Keratinocyte (primary cell): ENCODE measurements around the gene TPPP2. TPM values are rescaled to one million over a fixed set of nuclear protein-coding genes. Genes with fewer than 3 reads are reported as not detected.

ENCODE experiments used
- DNase-seq: peaks from one replicate; pipeline ENCODE4 v3.0.0-alpha.2; 2011; ENCODE audit warnings: low read depth, missing footprints, low spot score
- FAIRE-seq: peaks from 2 replicates; lab custom pipeline; 2011; peaks lifted over from hg19 to GRCh38; lab: Jason Lieb, UNC
- H2AFZ ChIP-seq: 2 replicates; pipeline ENCODE4 v1.6.0; 2012; ENCODE audit warnings: low read length, control low read depth, inconsistent platforms; ENCODE audit not compliant: control insufficient read depth
- H3K27ac ChIP-seq: 2 replicates; pipeline ENCODE4 v1.5.1; 2011; ENCODE audit warnings: low read length; ENCODE audit not compliant: control insufficient read depth, insufficient read depth
- H3K27me3 ChIP-seq: 3 replicates; pipeline ENCODE4 v1.6.0; 2011; ENCODE audit warnings: low read length; ENCODE audit not compliant: control insufficient read depth, insufficient read depth; ENCODE audit errors: extremely low read depth
- H3K36me3 ChIP-seq, 2 experiments: 2 replicates in 1 of 2; 3 replicates in 1 of 2; pipeline ENCODE4 v1.5.1; 2011; ENCODE audit warnings: low read length in 2 of 2, mild to moderate bottlenecking in 1 of 2; ENCODE audit not compliant: control insufficient read depth in 2 of 2, insufficient read depth in 2 of 2; ENCODE audit errors: extremely low read depth in 1 of 2
- H3K4me1 ChIP-seq: 3 replicates; pipeline ENCODE4 v1.5.1; 2011; ENCODE audit warnings: low read length; ENCODE audit not compliant: control insufficient read depth, insufficient read depth; ENCODE audit errors: extremely low read depth
- H3K4me2 ChIP-seq: 3 replicates; pipeline ENCODE4 v1.6.0; 2011; ENCODE audit warnings: low read depth, low read length; ENCODE audit not compliant: control insufficient read depth, insufficient read depth; ENCODE audit errors: extremely low read depth
- H3K4me3 ChIP-seq, 3 experiments: fragments of 200-600 bp in 1 of 3; sonication (generic) in 1 of 3; 2 replicates in 2 of 3; 3 replicates in 1 of 3; pipeline ENCODE4 v1.5.1; 2011 to 2016; ENCODE audit warnings: low read length in 3 of 3, mild to moderate bottlenecking in 3 of 3, control low read depth in 2 of 3, inconsistent platforms in 1 of 3, low read depth in 1 of 3, mixed read lengths in 1 of 3, mixed run types in 1 of 3, moderate library complexity in 1 of 3; ENCODE audit not compliant: control insufficient read depth in 2 of 3, insufficient read depth in 2 of 3; ENCODE audit errors: extremely low read depth in 1 of 3
- H3K79me2 ChIP-seq: 2 replicates; pipeline ENCODE4 v1.6.0; 2012; ENCODE audit warnings: low read length; ENCODE audit not compliant: control insufficient read depth, insufficient read depth
- H3K9ac ChIP-seq: 3 replicates; pipeline ENCODE4 v1.6.0; 2011; ENCODE audit warnings: low read length; ENCODE audit not compliant: control insufficient read depth, insufficient read depth; ENCODE audit errors: extremely low read depth
- H3K9me1 ChIP-seq: 3 replicates; pipeline ENCODE4 v1.6.0; 2011; ENCODE audit warnings: low read length; ENCODE audit not compliant: control insufficient read depth, insufficient read depth; ENCODE audit errors: extremely low read depth
- H3K9me3 ChIP-seq: 2 replicates; pipeline ENCODE4 v1.5.1; 2012; ENCODE audit warnings: low read depth, low read length; ENCODE audit not compliant: control insufficient read depth
- H4K20me1 ChIP-seq: 3 replicates; pipeline ENCODE4 v1.6.0; 2011; ENCODE audit warnings: low read length; ENCODE audit not compliant: control insufficient read depth, insufficient read depth; ENCODE audit errors: extremely low read depth
- CTCF ChIP-seq, 3 experiments: IDR thresholded peaks in 1 of 3; conservative IDR thresholded peaks in 1 of 3; optimal IDR thresholded peaks in 1 of 3; 2 replicates in 2 of 3; 3 replicates in 1 of 3; pipeline versions ENCODE3 to v1.5.1; 2011; ENCODE audit warnings: low read length in 3 of 3, mild to moderate bottlenecking in 3 of 3, moderate library complexity in 2 of 3, control low read depth in 1 of 3, inconsistent platforms in 1 of 3; ENCODE audit not compliant: insufficient read depth in 2 of 3; ENCODE audit errors: extremely low read depth in 1 of 3
- EZH2 ChIP-seq: IDR thresholded peaks from one replicate; pipeline ENCODE4 v1.6.1; 2012; ENCODE audit warnings: inconsistent platforms, mild to moderate bottlenecking, low read length, moderate library complexity
- dilution Hi-C: fragments of 300-500 bp; cut with MboI; formaldehyde crosslinking; loops from one replicate; pipeline ENCODE4 v1.7.0; 2020; ENCODE audit warnings: low sequenced_read_pairs; ENCODE audit not compliant: extremely low pct_ligation_motif_present
- polyA plus RNA-seq, 5 experiments: library from polyadenylated mRNA; depleted of rRNA in 3 of 5; stranded (reverse) in 3 of 5; stranded (forward) in 1 of 5; unstranded in 1 of 5; fragments of >200 nt; gene quantifications; 1 replicate in 1 of 5; 2 replicates in 3 of 5; 3 replicates in 1 of 5; pipeline versions ENCODE4 v1.2.1 to v1.2.3, GENCODE V29; 2011 to 2012; ENCODE audit warnings: missing spikeins in 2 of 5, low read depth in 1 of 5, low replicate concordance in 1 of 5

Gene TPPP2
- polyA plus RNA-seq, 1 donor (not counting 4 experiments of a cell fraction or from before 2014, with no cell fraction given) = not detected

DNA sequence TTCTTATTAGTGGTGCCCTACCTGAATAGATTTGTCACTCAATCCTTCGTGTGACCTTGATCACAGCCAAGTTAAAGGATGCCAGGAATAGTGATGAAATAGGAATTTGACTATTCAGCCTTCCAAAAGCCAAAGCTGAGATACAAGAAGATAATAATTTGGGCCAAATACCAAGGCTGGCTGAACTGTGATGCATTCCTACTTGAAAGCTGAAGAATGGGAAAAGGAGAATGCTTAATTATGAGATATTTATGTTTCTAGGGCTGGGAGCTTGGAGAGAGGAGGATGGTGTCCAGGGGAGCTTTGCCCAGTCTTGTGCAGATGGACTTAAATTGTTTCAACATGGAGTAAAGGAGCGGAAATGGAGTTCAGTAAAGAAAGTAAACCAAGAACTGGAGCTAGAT is 17.4 kb downstream of the TPPP2 start:
- dilution Hi-C loops = no loop called here
- H3K9me3 ChIP-seq = no peaks in the 10 kb centered on the region
- TF ChIP-seq CTCF (optimal IDR thresholded peaks at IDR 0.05 in 1 of 3, IDR thresholded peaks at IDR 0.05 in 1 of 3, conservative IDR thresholded peaks at IDR 0.05 in 1 of 3; ENCODE audit: extremely low read depth in 1 of 3, insufficient read depth in 2 of 3, low read length in 3 of 3) (no peak), EZH2 (no peak)
- H3K9me1 ChIP-seq = no peaks in the 10 kb centered on the region
- FAIRE-seq (no peak), DNase-seq (no peak)
- H3K27me3 ChIP-seq = no peaks in the 10 kb centered on the region
- H3K79me2 ChIP-seq = peaks cover 11% of the 10 kb centered on the region
- no peak overlapping the region for H3K4me2 ChIP-seq
- H2AFZ ChIP-seq = no peak overlapping the region
- no peak overlapping the region for H3K4me3 ChIP-seq
- peaks cover 15% of the 10 kb centered on the region for H3K4me1 ChIP-seq
- H3K27ac ChIP-seq = no peak overlapping the region
- H3K36me3 ChIP-seq = no peaks in the 10 kb centered on the region
- no peak overlapping the region for H3K9ac ChIP-seq
- no peaks in the 10 kb centered on the region for H4K20me1 ChIP-seq

- no peaks in the 10 kb centered on the region for H3K36me3 ChIP-seq
- peaks cover 2% of the 10 kb centered on the region for H3K4me1 ChIP-seq
- H4K20me1 ChIP-seq = no peaks in the 10 kb centered on the region
- no peak overlapping the region for H2AFZ ChIP-seq
- DNase-seq = no peak
- dilution Hi-C loops = no loop called here
- FAIRE-seq = no peak
- H3K9me3 ChIP-seq = no peaks in the 10 kb centered on the region
- no peaks in the 10 kb centered on the region for H3K9me1 ChIP-seq
- no peak overlapping the region for H3K9ac ChIP-seq
- H3K4me2 ChIP-seq = no peak overlapping the region
- H3K4me3 ChIP-seq = no peak overlapping the region
- no peak overlapping the region for H3K27ac ChIP-seq
- H3K79me2 ChIP-seq = no peaks in the 10 kb centered on the region
- H3K27me3 ChIP-seq = no peaks in the 10 kb centered on the region
- no peak for TF ChIP-seq CTCF (optimal IDR thresholded peaks at IDR 0.05 in 1 of 3, IDR thresholded peaks at IDR 0.05 in 1 of 3, conservative IDR thresholded peaks at IDR 0.05 in 1 of 3; ENCODE audit: extremely low read depth in 1 of 3, insufficient read depth in 2 of 3, low read length in 3 of 3)
- no peak for TF ChIP-seq EZH2
These were observed 18.6 kb downstream of the TPPP2 start for GRCh38 chr14:21048638-21049037.
